Keratinocyte (primary cell): ENCODE data around the gene CUX1.

Source experiments
- CTCF ChIP-seq, 3 experiments: IDR thresholded peaks in 1 of 3; conservative IDR thresholded peaks in 1 of 3; optimal IDR thresholded peaks in 1 of 3; 2 replicates in 2 of 3; 3 replicates in 1 of 3; pipeline versions ENCODE3 to v1.5.1; 2011; ENCODE audit warnings: low read length in 3 of 3, mild to moderate bottlenecking in 3 of 3, moderate library complexity in 2 of 3, control low read depth in 1 of 3, inconsistent platforms in 1 of 3; ENCODE audit not compliant: insufficient read depth in 2 of 3; ENCODE audit errors: extremely low read depth in 1 of 3
- EZH2 ChIP-seq: IDR thresholded peaks from one replicate; pipeline ENCODE4 v1.6.1; 2012; ENCODE audit warnings: inconsistent platforms, mild to moderate bottlenecking, low read length, moderate library complexity

GRCh38 chr7:102277901-102278300 lies 460.5 kb downstream of the CUX1 start:
- no peak for TF ChIP-seq CTCF (optimal IDR thresholded peaks at IDR 0.05 in 1 of 3, IDR thresholded peaks at IDR 0.05 in 1 of 3, conservative IDR thresholded peaks at IDR 0.05 in 1 of 3; ENCODE audit: extremely low read depth in 1 of 3, insufficient read depth in 2 of 3, low read length in 3 of 3)
- no peak for TF ChIP-seq EZH2
